GM18909 (cell line): ENCODE data around the gene PPFIBP1.
"Not testable (repeated sequence)": the region's sequence is repeated elsewhere in the genome, so short reads cannot be mapped to it uniquely, and the experiment has no call there.

ENCODE experiments used
- ATAC-seq: cut with Tn5 transposase; IDR thresholded peaks from one replicate; pipeline ENCODE4 v1.9.1; 2021; ENCODE audit warnings: mild to moderate bottlenecking; ENCODE audit not compliant: unreplicated experiment, poor library complexity

PPFIBP1 gene

DNA sequence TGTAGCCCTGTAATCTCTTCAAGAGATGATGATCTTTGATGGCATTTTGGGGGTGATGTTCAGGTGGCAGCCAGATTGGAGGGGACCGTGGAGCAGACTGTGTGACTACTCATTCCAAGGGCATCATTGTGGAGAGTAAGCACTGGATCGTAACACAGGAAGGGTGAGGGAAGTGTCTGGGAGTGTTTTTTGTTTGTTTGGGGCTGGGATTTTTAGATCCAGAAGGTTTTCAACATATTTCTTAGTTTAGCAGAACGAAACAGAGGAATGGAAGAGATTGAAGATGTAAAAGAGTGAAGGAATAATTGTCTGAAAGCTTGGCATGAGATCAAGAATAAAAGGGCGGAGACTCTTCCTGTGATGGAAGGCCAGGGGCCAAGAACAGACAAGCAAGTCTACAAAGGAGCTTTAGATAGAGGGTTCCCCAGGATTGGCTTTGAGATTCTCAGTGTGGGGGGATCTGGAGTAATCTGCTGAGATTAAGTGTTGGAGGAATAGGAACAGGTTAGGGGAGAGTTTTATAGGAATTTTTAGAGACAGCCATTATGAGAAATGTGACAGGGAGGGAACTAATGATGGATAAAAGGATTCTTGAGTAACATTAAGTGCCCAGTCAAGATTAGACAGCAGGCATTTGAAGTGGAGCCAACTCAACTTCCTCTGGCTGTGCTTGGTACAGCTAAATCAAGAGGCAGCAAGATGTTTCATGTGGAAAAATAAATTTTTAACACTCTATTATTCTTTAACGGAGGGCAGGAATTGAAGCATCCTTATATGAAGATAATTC, 92.5 kb downstream of the PPFIBP1 start:
- no peak for ATAC-seq

DNA sequence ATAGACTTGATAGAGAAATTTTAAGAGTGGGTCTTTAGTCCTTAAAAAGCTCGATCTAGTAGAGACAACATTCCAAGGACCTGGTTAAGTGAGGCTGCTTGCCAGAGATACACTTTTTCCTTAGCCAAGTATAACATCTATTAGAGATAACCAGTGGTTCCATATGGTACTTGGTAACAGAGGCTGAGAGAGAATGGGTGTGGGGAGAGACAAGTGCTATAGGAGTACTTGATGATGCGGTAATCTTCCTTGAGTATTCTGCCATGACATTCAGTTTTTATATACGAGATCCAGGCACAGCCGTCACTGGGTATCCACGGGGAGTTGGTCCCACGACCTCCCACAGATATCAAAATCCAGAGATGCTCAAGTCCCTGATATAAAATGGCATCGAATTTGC, 94.8 kb downstream of the PPFIBP1 start:
- no peak for ATAC-seq

DNA sequence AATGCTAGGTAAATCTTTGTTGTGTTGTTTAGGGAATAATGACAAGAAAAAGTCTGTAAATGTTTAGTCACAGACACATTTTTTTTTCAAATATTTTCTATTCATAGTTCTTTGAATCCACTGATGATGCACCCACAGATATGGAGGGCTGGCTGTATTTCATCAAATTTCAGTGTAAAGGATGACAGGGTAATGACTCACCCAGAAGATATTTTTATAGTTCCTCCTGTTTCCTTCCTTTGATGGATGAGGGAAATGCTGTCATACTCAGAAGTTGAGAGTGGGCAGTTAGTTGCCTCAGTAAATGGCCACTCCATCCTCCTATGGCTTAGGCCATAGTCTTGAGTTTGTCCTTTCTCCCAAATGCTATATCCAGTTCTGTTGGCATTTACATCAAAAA, 95.3 kb downstream of the PPFIBP1 start:
- ATAC-seq = no peak

DNA sequence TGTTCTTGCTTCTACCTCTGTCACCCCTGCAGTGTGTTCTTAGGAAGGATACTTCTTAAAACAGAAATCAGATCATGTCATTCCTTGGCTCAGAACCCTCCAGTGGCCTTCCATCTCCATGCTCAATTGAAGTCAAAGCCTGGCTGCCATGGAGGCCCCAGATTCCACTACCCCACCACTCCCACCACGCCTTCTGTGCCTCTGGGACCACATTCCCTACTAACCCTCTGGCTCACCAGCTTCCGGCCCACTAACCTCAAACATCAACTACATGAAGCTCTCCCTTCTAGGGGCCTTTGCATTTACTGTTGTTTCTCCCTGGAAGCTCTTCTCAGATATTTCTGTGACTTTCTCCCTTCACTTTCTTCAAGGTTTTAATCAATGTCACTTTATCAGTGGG, 96.1 kb downstream of the PPFIBP1 start:
- ATAC-seq = no peak

DNA sequence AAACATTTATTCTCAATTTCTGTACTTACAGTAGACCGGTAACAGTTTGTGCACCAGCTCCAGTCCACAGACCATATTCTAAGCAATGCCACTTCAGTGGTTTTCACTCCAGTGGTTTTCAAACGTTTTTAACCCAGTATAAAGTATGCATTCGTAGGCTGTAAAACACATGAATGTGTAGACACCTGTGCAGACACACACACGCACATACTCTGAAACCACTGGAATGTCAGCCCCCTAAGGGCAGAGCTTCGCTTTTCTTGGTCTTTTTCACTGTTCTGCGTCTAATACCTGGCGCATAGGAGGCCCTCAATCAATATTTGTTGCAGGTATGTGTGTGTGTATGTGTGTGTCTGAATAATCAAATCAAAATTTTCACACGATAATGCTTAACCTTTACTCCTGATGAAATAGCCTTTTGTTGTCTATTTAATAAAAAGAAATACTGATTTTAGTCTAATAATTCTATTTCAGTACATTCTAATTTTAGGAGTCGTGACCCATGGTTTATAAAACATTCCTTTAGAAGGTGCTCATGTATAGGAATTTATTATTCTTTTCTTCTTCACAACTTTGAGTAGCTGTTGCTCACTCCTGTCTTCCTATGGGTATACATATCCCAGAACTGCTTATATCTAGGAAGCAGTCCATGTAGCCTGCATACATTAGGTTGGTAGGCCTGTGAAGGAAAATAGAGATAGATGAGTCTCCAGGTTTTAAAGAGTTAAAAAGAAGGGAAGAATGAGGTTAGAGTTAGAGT, 98.6 kb downstream of the PPFIBP1 start:
- no peak for ATAC-seq

DNA sequence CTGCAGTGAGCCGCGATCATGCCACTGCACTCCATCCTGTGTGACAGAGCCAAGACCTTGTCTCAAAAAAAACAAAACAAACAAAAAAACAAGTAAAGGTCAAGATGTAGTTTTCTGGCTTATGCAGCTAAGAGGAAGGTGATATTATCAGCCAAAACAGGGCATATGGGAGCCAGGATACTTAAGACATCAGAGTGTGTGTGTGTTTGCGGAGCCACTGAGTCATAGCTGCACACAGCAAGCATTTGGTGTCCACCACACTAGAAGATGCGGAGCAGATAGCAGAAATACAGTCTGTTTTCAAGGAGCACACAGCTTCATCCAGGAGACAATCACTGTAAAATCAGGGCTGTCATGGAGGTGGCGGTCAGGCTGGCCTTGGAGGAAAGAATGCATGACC, 99.6 kb downstream of the PPFIBP1 start:
- ATAC-seq = no peak

DNA sequence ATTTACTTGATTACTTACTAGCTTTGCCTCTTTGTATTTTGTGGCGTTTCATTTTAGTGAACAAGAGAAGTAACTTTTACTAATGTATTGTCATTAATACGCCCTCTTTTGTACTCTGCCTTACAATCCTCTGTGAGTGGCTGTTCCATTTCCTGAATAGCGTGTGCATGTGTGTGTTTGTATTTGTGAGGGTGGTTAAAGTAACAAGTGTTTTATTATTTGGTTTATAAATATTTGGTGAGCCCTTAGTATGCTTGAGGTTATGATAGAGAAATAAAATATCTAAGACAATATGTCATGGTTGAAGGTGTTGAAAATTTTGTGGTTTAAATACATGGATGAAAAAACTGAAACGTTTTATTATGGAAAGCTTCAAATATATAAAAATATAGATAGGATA, 100.6 kb downstream of the PPFIBP1 start:
- ATAC-seq = no peak

DNA sequence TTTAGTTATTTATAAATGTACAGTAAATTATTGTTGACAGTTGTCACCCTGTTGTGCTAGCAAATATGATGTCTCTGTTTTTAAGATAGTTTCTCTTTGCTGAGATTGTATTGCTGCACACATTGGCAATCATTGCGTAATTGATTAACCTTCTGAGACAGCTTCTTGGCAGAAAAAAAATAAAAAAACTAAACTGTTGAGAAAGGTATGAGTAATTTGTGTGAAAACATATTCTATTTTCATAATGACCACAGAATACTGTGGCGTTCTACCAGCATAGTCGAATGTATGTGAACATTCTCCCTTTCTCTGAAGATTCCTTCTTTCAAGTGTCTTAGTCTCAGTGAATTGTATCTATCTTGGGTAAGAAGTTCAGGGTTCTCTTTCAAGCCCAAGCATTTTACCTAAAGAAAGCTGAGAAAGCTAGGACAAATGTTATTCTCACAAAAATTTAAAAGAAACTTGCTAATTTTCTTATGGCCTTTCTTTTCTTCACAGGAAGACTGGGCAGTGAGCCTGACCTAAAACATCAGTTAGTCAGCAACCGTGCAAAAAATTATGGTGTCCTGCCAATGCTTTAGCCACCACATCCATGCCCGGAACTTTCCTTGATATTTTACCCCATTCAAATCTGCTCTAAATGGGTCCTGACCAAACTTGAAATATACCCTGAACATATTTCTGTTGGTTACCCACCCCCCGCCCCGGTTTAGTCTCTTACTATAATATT, 103.3 kb downstream of the PPFIBP1 start:
- ATAC-seq = no peak

DNA sequence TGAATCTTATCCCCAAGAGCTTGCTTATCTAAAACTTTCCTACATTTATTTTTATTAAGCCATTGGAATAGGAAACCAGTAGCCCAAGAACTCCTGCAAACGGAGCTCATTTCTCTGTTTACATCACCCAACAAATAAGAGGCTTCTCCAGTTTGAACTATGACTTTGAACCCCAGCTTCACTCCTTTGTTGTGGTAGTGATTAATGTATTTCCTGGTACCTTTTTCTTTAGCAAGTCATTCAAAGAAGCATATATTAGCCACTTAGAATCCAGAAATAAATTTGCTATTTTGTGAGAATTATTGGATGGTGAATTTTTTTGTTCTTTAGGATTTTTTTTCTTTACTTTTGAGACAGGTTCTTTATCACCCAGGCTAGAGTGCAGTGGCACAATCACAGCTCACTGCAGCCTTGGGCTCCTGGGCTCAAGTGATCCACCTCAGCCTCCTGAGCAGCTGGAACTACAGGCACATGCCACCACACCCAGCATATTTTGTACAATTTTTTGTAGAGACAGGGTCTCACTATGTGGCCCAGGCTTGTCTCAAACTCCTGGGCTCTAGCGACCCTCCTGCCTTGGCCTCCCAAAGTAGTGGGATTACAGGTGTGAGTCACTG, 104.0 kb downstream of the PPFIBP1 start:
- not testable (repeated sequence) for ATAC-seq

DNA sequence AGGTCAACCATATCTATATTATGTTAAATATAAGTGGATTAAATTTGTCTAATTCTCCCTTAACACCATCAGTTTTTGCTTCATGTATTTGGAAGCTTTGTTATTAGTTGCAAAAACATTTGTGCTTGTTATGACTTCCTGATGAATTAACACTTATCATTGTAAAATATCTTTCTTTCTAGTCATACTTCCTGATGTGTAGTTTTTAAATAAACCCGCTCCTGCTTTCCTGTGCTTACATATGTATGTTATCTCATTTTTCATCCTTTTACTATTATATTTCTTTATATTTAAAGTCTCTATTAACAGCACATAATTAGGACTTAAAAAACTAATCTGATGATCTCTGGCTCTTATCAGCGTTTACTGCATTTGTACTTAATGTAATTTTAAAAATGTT, 106.2 kb downstream of the PPFIBP1 start:
- not testable (repeated sequence) for ATAC-seq

DNA sequence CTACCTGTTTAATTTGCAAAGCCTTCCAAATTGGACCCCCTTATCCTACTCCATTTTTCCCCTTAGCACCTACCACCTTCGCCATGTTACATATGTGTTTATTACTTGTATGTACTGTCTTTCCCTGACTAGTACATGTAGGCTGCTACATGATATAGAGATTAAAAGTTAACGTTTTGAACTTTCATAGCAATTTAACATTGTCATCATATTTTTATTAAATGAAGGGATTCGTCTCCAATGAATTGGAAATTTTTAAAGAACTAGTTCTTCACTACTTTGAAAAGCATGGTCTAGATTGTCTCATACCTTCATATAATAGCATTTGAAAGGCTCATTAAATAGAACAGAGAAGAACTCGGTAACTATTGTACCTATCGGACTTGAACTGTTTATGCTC, 107.4 kb downstream of the PPFIBP1 start:
- ATAC-seq = no peak

DNA sequence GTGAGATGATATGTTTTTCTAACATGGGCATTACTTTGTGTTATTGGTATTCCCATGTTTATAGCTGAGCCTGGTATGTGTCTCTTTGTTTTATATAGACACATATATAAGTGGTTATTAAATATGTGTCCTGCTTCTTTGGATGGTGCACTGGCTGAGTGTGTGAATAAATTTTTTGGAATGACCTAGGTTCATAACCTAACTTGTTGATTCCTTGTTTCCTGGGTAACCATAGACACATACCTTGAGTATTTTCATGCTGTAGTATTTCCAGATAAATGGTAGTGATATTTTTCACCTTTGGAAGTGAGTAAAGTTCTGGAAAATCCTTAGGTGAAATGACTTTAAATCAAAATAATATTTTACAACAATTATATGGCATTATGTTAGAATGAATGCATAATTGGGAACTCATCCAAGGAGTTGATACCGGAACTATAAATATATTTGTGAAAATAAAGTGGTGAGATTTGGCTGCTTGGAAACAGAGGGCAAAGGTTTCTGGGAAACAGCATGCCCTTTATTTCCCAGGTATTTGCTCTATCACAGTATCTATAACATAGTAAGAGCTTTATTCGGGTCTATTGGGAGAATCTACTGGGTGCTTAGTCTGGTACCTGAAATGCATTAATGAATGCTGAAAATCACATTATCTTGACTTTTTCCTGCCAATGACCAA, 107.9 kb downstream of the PPFIBP1 start:
- ATAC-seq = no peak

DNA sequence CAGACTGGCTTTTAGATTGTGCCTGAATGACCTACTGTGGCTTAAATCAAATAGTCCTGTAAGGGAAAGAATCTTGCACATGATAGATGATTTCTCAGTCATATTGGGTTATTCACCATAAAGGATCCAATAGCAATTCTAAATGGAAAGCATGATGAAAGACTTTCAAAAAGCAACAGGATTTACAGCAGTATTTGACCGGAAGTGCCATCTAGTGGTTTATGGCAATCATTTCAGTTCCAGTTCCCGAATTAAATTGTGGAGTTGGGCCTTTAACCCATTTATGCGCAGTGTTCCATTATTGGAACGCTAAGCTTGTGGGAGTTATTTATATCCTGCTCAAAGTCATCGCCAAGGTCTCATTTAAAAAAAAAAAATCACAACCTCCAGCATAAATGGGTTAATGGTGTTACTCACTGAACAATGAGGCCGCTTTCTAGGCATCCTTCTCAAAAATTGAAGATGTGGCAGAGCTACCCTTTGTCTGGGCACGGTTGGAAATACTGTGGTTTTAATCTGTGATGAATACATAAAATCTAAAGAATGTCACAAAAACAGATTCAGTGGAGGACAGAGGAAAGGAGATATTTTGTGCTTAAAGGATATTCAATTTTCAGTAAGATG, 111.5 kb downstream of the PPFIBP1 start:
- ATAC-seq = no peak

DNA sequence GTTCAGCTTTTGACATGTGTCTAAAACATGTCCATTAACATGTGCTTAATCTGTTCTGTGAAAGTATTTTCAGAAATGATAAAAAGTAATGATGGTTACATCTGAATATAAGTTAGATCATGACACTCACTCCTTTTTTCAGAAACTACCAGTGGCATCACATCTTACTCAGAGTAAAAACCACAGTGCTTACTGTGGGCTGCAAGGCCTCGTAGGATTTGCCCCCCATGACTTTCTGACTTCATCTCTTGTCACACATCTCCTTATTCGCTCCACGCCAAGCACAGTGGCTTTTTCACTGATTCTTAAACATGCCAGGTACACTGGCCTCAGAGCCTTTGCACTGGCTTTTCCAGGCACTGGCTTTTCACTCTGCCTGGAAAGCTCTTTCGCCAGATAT, 112.6 kb downstream of the PPFIBP1 start:
- not testable (repeated sequence) for ATAC-seq

DNA sequence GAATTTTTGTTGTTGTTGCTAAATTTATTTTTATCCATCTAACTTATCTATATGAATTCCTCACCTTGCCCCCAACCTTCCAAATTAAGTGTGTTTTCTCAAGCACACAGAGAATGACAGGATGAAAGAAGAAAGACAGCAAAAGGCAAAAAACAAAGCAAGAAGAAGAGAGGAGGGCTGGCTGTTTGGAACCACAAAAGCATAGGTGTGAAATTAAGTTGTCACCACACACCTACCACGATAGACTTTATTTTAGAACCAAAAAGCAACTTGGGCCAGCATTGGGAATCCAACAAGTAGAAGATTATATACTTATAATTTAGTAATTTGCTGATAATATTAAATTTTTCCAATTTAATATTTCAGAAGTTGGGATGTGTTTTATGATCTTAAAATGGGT, 113.5 kb downstream of the PPFIBP1 start:
- ATAC-seq = no peak

DNA sequence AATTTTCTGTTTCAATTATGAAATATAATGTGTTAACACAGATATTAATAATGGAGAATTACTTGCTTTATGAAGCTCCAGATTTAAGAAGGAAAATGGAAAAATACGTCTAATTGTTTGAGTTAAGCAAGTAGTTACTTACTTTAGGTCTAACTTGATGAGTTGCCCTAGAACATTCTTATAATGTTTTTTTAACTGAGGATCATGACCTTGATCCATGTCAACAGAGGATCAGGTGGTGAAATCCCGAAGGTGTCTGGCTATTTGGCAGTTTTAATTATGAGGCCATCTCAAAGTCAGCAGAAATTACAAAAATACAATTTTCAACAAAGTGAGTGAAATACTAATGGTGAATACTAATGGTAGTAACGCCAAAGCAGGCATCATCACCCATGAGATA, 115.3 kb downstream of the PPFIBP1 start:
- ATAC-seq = no peak

DNA sequence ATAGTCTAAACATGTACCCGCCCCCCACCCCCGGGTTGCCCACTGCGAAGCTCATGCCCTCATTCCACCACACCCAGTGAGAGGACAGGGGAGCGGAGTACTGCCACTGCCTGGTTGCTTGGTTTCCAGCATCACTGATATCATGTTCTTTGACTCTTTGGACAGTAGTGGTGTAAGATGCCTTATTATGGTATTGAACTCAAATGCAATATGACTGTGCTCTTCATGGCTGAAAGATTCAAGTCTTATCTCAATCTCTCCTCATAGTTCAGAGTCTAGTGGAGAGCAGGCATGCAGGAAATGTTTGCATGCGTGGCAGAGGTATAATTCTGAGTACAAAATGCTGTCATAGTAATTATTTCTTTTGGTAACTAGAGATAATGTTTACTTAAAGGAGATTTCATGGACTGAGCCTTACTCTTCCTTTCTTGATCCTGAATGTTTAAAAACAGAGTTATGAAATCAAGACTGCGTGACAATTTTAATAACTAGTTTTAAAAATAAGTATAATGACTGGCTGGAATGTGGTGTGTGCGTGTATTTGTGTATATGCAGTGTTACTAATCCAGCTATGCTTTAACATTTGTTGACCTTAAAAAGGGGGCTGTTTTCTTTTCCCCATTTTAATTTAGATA, 116.7 kb downstream of the PPFIBP1 start:
- not testable (repeated sequence) for ATAC-seq

DNA sequence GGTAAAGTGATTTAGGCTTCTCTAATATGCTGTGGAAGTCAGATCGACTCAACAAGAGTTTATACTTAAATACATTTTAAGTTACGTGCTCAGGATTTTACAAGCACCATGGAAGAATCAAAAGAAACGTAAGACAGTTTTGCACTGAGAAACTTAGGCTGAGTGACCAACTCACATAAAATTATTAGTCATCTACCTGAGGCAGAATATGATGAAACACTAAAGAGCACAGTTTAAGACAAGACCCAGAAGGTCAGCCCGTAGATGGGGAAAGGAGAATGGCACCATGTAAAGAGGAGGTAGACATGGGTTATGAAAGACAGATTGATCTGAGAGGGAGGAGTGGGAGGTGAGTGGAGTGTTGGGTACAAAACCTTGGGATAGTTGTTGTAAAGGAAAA, 118.4 kb downstream of the PPFIBP1 start:
- ATAC-seq = not testable (repeated sequence)

DNA sequence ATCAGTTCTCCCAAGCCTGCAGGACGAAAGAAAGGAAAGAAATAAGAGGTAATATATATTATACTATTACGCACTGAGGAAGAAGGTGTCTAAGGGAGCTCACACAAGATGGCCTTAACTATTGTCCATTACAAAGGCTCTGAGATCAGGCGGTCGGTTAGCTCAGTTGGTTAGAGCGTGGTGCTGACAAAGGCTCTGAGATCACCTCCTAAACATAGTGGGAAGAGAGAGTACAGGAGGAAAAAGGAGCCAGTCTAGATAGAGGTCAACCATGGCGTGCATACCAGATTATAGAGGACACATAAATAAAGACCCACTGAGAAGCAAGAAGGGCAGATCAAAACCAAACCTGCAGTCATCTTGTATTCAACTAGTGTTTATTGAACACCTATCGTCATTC, 118.9 kb downstream of the PPFIBP1 start:
- not testable (repeated sequence) for ATAC-seq
